GM21529 (cell line): ENCODE results near the gene CLCN4.

Source experiments
- ATAC-seq: cut with Tn5 transposase; IDR thresholded peaks from one replicate; pipeline ENCODE4 v1.9.1; 2021; ENCODE audit not compliant: unreplicated experiment

CLCN4 gene

DNA sequence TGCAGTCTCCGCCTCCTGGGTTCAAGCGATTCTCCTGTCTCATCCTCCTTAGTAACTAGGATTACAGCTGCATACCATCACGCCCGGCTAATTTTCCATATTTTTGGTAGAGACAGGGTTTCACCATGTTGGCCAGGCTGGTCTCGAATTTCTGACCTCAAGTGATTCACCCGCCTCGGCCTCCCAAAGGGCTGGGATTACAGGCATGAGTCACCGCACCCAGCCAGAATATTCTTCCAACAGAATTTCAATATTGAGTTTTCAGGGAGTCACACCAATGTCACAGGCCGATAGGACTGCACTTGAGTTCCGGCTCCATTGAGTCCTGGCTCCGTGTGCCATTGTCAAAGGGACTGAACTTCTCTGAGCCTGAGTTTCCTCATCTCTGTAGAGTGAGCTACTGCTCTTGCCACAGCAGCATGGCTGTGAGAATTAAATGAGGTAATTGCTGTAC, 82.9 kb downstream of the CLCN4 start:
- no peak for ATAC-seq

DNA sequence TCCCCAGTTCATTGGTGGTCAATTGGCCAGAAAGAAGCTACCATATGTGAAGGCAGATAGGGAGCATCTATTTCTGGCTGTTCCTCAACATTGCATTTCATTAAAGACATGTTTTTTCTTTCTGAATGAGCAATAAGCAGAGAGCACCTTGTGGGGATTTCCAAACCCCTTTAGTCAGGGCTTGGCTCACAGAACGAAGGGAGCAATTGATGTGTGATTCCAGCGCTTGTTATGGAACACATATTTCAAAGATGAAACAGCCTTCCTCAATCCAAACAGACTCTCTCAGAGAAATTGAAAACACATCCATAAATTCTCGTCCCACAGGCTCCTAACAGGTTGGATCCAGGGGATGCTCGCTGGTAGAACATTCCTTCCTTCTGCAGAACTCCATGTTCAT, 84.1 kb downstream of the CLCN4 start:
- no peak for ATAC-seq

DNA sequence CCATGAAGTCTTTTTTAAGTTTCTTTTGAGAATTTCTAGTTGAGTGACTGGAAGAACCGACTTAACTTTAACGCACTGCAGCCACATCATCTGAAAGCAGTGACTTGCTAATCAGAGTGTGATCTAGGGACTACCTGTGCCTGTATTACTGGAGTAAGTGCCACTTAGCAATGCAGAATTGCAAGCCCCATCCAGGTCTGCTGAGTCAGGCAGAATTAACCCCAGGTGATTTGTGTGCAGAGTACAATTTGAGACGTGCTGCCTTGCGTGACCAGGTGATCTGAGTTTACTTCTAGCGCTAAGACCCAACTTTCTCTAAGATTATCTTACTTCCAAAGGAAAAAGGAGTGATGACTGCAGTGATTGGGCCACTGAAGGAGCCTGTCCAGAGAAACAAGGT, 85.3 kb downstream of the CLCN4 start:
- no peak for ATAC-seq

DNA sequence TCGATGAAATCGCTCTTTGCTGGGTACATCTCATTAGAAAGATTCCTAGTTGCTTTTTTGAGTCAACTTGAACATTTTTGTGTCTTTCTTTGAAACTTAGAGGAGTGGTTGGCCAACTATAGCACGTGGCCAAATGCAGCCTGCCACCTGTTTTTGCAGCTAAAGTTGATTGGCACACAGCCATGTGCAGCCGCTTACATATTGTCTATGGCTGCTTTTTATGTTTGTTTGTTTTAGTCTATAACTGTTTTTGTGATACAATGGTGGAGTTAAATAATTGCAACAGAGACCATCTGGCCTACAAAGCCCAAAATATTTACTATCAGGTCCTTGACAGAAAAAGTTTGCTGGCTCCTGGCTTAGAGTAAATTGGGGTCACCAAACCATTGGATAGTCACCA, 86.3 kb downstream of the CLCN4 start:
- ATAC-seq: no peak

DNA sequence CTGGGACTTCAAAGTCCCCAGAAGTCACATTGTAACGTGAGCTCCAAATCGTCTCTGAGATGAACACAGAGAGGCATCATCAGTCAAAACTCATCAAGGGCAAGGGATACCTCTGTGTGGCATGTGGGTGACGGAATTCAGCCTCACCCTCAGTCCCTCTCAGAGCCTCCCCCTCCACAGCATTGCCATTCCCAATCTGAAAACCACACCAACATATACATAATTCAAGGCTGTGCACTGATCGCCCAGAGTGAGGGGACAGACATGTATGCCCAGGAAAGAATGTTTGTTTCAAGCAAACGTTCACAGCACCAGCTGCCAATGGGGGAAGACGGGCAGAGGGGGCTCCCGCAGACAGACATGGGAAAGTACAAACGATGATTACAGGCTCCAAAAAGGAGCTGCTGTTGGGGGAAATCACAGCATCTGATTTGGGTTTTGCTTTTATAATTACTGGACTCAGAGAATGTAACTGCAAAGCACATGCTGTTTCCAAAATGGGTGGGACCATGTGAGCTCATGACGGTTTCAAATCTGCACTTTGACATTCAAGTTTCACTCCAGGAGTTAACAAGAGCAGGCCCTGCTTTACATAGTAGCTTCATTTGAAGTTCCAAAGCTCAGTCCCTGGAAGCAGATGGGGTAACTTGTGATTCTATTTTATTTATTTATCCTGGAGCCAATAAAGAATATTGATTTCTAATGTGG, 88.3 kb downstream of the CLCN4 start:
- no peak for ATAC-seq

DNA sequence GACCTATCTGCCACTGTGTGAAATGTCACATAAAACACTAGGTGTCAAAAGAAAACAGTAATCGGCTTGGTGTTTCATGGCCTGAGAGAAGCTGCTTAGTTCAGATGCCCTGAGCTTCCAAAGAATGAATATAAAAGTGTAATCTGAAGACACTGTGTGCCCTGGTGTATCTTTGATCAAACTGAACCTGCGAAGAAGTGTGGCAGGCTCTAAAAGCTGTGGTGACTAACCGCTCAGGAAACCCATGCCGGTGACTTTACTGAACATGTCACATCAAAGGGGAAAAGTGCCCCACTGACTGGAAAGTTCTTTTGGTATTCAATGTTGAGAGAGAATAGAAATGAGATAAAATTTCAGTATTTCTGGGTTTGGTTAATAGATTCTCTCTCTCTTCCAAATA, 89.1 kb downstream of the CLCN4 start:
- no peak for ATAC-seq

DNA sequence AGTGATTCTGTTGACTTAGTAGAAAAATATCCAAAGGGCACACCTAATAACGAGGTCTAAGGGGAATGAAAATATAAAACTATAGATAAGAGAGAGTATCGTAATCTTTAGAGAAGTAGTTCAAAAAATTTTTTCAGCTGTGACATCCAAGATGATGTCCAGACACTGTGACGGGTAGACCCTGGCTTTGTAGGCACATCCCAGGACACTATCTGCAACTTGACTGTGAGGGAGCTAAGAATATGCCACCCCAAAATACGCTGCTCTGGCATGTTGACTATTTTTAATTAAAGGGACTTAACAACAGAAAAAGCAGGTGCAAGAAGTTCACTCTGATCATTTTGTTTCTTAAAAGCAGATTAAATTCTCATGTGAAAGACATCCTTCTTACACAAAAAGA, 89.5 kb downstream of the CLCN4 start:
- no peak for ATAC-seq

DNA sequence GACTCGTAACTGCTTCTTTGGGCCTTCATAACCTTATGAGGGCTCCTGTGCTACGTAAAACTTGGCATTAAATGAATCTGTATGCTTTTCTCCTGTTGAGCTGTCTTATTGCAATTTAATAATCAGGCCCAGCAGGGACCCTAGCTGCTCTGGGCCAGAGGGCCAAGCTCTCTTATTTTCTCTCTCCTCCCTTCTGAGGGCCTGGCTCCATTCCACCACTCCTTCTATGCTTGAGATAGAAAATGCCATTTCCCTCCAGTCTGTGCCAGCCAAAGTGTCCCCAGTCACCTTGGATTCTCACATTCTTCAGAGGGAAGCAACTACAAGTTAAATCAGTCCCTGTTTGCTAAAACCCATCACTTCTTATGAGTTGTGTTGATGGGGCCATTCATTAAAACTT, 90.1 kb downstream of the CLCN4 start:
- ATAC-seq: no peak

DNA sequence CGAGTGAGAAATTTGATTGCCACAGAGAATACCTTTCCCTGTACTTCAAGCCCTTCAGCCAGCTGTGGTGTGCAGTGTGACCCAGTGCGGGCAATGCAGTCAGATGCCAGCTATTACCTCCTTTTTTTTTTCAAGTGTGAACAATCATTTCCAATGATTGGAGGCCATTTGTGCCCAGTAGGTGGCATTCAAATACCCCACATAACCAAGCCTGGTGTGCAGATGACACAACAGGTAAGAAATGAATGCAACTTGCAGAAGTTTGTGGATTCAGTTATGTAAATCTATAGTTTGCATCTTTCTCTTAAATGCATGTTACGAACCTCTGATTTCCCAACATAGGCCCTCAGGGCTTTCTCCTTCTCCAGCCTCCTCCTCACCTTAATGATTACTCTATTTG, 98.0 kb downstream of the CLCN4 start:
- ATAC-seq: no peak

DNA sequence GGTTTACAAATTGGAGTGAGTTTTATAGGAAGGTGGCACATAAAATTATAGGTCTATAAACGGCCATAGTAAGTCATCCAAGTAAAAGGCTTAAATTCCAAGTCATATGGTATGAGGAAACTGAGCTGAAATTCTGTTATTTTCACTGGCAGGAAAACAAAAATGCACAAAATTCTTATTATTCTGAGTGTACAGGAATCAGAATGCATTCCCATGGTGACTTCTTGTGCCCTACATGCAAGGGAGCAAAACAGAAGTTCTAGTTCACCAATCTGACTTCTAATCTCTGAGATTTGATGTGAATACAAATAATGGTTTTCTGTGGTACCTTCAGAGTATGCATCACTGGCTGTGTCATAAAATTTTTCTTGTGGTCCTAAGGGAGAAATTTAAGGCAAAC, 102.9 kb downstream of the CLCN4 start:
- no peak for ATAC-seq

DNA sequence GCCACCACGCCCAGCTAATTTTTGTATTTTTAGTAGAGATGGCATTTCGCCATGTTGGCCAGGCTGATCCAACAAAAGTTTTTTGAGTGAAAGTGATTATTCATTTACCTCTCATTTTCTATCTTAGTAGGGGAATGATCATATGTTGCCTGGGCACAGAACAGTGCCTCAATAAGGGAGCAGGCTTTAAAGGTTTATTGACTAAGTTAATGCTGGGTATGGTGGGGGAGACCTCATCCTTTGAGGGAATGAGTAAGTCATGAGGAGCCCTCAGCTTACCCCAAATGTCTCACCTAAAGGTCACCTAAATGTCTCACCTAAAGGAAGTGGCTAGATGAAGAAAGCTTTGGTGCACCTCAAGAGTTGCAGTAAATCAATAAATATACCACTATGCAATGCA, 109.0 kb downstream of the CLCN4 start:
- no peak for ATAC-seq

DNA sequence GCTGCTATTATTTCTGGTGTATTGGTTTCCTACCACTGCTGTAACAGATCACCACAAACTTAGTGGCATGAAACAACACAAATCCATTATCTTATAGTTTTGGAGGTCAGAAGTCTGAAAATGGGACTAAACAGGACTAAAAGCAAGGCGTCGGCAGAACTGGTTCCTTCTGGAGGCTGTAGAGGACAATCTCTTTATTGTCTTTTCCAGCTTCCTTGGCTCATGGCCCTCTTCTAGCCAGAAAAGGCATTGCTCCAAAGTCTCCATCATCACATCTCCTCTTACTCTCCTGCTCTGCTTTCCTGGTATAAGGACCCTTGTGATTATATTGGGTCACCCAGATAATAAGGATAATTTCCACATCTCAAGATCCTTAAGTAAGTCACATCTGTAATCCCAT, 121.9 kb downstream of the CLCN4 start:
- ATAC-seq: no peak

DNA sequence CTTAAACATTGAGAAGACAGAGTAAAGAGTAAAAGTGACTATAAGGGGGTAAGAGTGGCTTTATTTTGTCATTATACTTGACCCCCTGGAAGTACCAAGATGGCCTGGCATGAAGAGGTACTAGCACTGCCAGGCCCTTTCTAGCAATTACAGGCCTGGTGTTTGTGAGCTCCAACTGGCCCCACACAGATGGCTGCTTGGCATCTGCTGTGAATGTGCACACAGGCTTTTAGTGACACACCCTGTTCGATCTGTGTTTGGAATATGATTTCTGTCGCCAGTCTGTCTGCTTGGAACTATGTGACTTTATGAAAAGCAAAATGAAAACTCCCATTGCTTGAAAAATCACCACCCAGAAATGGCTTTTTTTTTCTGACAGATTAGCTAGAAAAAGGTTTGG, 123.3 kb downstream of the CLCN4 start:
- no peak for ATAC-seq

DNA sequence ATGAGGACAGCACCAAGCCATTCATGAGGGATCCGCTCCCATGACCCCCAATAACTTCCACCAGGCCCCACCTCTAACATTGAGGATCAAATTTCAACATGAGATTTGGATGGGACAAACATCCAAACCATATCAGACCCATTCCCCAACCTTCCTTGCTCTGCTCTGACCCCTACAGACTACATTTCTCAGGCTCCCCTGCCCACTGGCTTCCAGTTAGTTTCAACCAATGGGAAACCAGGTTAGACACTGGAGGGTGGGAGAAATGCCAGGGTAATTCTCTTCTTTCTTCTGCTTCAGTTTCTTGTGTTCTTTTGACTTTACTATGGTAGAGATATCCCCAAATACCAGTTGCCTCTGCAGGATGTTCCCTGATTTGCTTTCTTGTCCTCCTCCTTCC, 125.7 kb downstream of the CLCN4 start:
- ATAC-seq: no peak

DNA sequence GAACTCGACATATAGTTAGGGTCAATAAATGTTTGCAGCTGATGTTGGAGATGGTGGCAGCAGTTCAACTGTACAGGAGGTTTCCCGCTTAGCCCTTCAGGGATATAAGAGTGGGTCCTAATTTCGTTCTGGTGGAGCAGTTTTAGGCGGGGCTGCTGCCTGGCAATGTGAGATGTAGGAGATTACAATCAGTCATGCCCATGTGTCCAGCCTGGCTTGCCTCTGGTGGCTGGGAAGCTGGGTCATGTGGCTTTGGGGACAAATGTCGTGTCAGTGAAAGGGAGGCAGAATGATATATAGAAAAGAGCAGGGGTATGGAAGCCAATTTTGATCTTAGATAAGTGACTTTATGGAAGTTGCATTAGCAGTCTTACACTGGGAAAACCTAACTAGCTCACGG, 129.4 kb downstream of the CLCN4 start:
- no peak for ATAC-seq
